Bronchial epithelial cell (primary cell): Measurements from ENCODE around the gene TP53INP2. TPM values are rescaled to one million over a fixed set of nuclear protein-coding genes. Genes with fewer than 3 reads are reported as not detected.
A peak's percentile ranks its signal among the peaks of the same experiment; 100 is the strongest.

Experiments
- DNase-seq: peaks from one replicate; pipeline ENCODE4 v3.0.0-alpha.2; 2010; ENCODE audit warnings: low read depth
- FAIRE-seq: peaks from 2 replicates; lab custom pipeline; 2011; peaks lifted over from hg19 to GRCh38; lab: Jason Lieb, UNC
- H3K27me3 ChIP-seq: 2 replicates; pipeline ENCODE4 v1.5.1; 2011; ENCODE audit warnings: low read length; ENCODE audit not compliant: control insufficient read depth, insufficient read depth
- H3K36me3 ChIP-seq: 2 replicates; pipeline ENCODE4 v1.5.1; 2011; ENCODE audit warnings: low read length; ENCODE audit not compliant: control insufficient read depth, insufficient read depth
- H3K4me3 ChIP-seq: 2 replicates; pipeline ENCODE4 v1.5.1; 2011; ENCODE audit warnings: mild to moderate bottlenecking, low read depth, low read length, control low read depth
- CTCF ChIP-seq: IDR thresholded peaks from 2 replicates; pipeline ENCODE4 v1.5.1; 2011; ENCODE audit warnings: mild to moderate bottlenecking, moderate library complexity, low read length, control low read depth, inconsistent platforms; ENCODE audit not compliant: insufficient read depth, severe bottlenecking
- total RNA-seq: library from RNA; depleted of rRNA; stranded (reverse); fragments of >200 nt; gene quantifications from 2 replicates; pipeline ENCODE4 v1.2.1, GENCODE V29; 2014

TP53INP2 gene
- total RNA-seq, 1 donor from 2014 or later = 0.53 TPM

- DNase-seq (peak; percentile 18), FAIRE-seq (no peak)
- no peaks in the 10 kb centered on the region for H3K36me3 ChIP-seq
- no peak for TF ChIP-seq CTCF
- H3K4me3 ChIP-seq = no peak overlapping the region
- no peaks in the 10 kb centered on the region for H3K27me3 ChIP-seq
These were observed 14.7 kb upstream of the TP53INP2 start for GRCh38 chr20:34689486-34689885.

- H3K36me3 ChIP-seq = no peaks in the 10 kb centered on the region
- no peaks in the 10 kb centered on the region for H3K27me3 ChIP-seq
- no peak for TF ChIP-seq CTCF
- no peak overlapping the region for H3K4me3 ChIP-seq
- peak; percentile 50 for DNase-seq
- FAIRE-seq = no peak
These were observed 12.3 kb upstream of the TP53INP2 start for GRCh38 chr20:34691838-34692237.

GRCh38 chr20:34693414-34693813 lies 10.7 kb upstream of the TP53INP2 start:
- no peak for FAIRE-seq
- no peak for DNase-seq
- H3K36me3 ChIP-seq = no peaks in the 10 kb centered on the region

GRCh38 chr20:34701405-34702085 lies 2.6 kb upstream of the TP53INP2 start:
- no peak for FAIRE-seq
- Histone ChIP-seq H3K27me3 (no peaks in the 10 kb centered on the region), H3K4me3 (no peak overlapping the region), H3K36me3 (no peaks in the 10 kb centered on the region)
- no peak for TF ChIP-seq CTCF
- no peak for DNase-seq

More at GRCh38 chr20:34693414-34693813, 10.7 kb upstream of the TP53INP2 start:
- TF ChIP-seq CTCF = no peak
- H3K27me3 ChIP-seq = no peaks in the 10 kb centered on the region
- H3K4me3 ChIP-seq = no peak overlapping the region

DNA sequence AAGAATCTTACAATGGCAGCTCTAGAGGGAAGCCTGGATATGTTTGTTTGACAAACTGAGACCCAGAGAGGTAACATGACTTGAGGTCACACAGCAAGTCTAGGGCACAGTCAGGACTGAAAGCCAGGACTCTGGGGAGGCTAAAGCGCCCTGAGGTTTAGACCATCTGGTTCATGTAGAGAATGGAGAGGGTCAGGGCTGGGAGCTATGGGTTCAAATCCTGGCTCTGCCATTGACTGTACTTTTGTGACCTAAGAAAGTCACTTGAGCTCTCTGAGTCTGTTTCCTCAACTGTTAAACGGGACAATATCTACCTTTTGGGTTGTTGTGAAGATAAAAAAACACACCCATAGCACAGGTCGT lies 1.1 kb upstream of the TP53INP2 start:
- FAIRE-seq (no peak), DNase-seq (no peak)
- TF ChIP-seq CTCF = no peak
- Histone ChIP-seq H3K4me3 (no peak overlapping the region), H3K36me3 (no peaks in the 10 kb centered on the region), H3K27me3 (no peaks in the 10 kb centered on the region)
